Glutamatergic neuron (in vitro differentiated cells): Measurements from ENCODE around the gene NIP7. TPM values are rescaled to one million over a fixed set of nuclear protein-coding genes. Genes with fewer than 3 reads are reported as not detected.

Experiments used
- DNase-seq: peaks from one replicate; pipeline ENCODE4 v3.0.0; 2022
- H3K27ac Mint-ChIP-seq: one replicate; pipeline ENCODE4 v1.8.0; 2020; ENCODE audit warnings: mild to moderate bottlenecking, mixed read lengths, inconsistent platforms; ENCODE audit not compliant: unreplicated experiment
- H3K27me3 Mint-ChIP-seq: one replicate; pipeline ENCODE4 v1.8.0; 2020; ENCODE audit warnings: mild to moderate bottlenecking, moderate library complexity, mixed read lengths, inconsistent platforms; ENCODE audit not compliant: unreplicated experiment
- H3K36me3 Mint-ChIP-seq: one replicate; pipeline ENCODE4 v1.8.0; 2020; ENCODE audit warnings: mild to moderate bottlenecking, mixed read lengths, inconsistent platforms; ENCODE audit not compliant: unreplicated experiment
- H3K4me1 Mint-ChIP-seq: one replicate; pipeline ENCODE4 v1.8.0; 2020; ENCODE audit warnings: mild to moderate bottlenecking, low read depth, mixed read lengths, inconsistent platforms; ENCODE audit not compliant: unreplicated experiment
- H3K4me3 Mint-ChIP-seq: one replicate; pipeline ENCODE4 v1.8.0; 2020; ENCODE audit warnings: mild to moderate bottlenecking, mixed read lengths, inconsistent platforms; ENCODE audit not compliant: unreplicated experiment
- H3K9me3 Mint-ChIP-seq: one replicate; pipeline ENCODE4 v1.8.0; 2020; ENCODE audit warnings: mild to moderate bottlenecking, moderate library complexity, mixed read lengths, inconsistent platforms; ENCODE audit not compliant: unreplicated experiment
- CTCF ChIP-seq: fragments of 200-600 bp; sonication (generic); IDR thresholded peaks from one replicate; pipeline ENCODE4 v1.5.0; 2021; ENCODE audit not compliant: partially characterized antibody, unreplicated experiment
- total RNA-seq: library from RNA; stranded (reverse); fragmentation: NEBNext Ultra II Directional; extraction: Animal tissue kit (Norgen Biotek cat#: 25700); gene quantifications from one replicate; pipeline ENCODE4 v1.2.1, GENCODE V29; 2021; ENCODE audit not compliant: unreplicated experiment

NIP7 gene
- total RNA-seq, 1 donor from 2014 or later, result 19.6 TPM

- no peak for DNase-seq
- peaks cover 4% of the 10 kb centered on the region for H3K27me3 Mint-ChIP-seq
Observed at GRCh38 chr16:69322343-69322742, 17.2 kb upstream of the NIP7 start.

GRCh38 chr16:69323415-69323814 lies 16.2 kb upstream of the NIP7 start:
- Mint-ChIP-seq H3K36me3 (peaks cover 10% of the 10 kb centered on the region), H3K9me3 (peaks cover 2% of the 10 kb centered on the region), H3K27me3 (peaks cover 4% of the 10 kb centered on the region), H3K4me1 (peaks cover 3% of the 10 kb centered on the region), H3K27ac (no peak overlapping the region), H3K4me3 (no peak overlapping the region)
- no peak for DNase-seq
- no peak for TF ChIP-seq CTCF

More at GRCh38 chr16:69322343-69322742, 17.2 kb upstream of the NIP7 start:
- peaks cover 2% of the 10 kb centered on the region for H3K9me3 Mint-ChIP-seq
- H3K4me3 Mint-ChIP-seq, result no peak overlapping the region
- peaks cover 10% of the 10 kb centered on the region for H3K36me3 Mint-ChIP-seq
- H3K27ac Mint-ChIP-seq, result no peak overlapping the region
- TF ChIP-seq CTCF, result no peak
- H3K4me1 Mint-ChIP-seq, result peaks cover 2% of the 10 kb centered on the region

GRCh38 chr16:69324013-69324531 lies 15.5 kb upstream of the NIP7 start:
- Mint-ChIP-seq H3K36me3 (peaks cover 10% of the 10 kb centered on the region), H3K4me1 (peaks cover 8% of the 10 kb centered on the region), H3K9me3 (peaks cover 6% of the 10 kb centered on the region)

GRCh38 chr16:69324585-69325253 lies 14.9 kb upstream of the NIP7 start:
- H3K9me3 Mint-ChIP-seq, result peaks cover 8% of the 10 kb centered on the region
- TF ChIP-seq CTCF, result no peak
- peaks cover 11% of the 10 kb centered on the region for H3K4me1 Mint-ChIP-seq
- no peak overlapping the region for H3K4me3 Mint-ChIP-seq
- H3K36me3 Mint-ChIP-seq, result peaks cover 6% of the 10 kb centered on the region
- no peak for DNase-seq
- peaks cover 7% of the 10 kb centered on the region for H3K27me3 Mint-ChIP-seq
- H3K27ac Mint-ChIP-seq, result no peak overlapping the region

More at GRCh38 chr16:69324013-69324531, 15.5 kb upstream of the NIP7 start:
- Mint-ChIP-seq H3K27me3 (peaks cover 8% of the 10 kb centered on the region), H3K27ac (no peak overlapping the region), H3K4me3 (no peak overlapping the region)
- no peak for DNase-seq
- TF ChIP-seq CTCF, result no peak

GRCh38 chr16:69325784-69326171 lies 13.8 kb upstream of the NIP7 start:
- no peak for TF ChIP-seq CTCF
- Mint-ChIP-seq H3K9me3 (peaks cover 8% of the 10 kb centered on the region), H3K27me3 (peaks cover 7% of the 10 kb centered on the region), H3K4me1 (peaks cover 11% of the 10 kb centered on the region), H3K36me3 (peaks cover 6% of the 10 kb centered on the region), H3K27ac (no peak overlapping the region), H3K4me3 (no peak overlapping the region)
- DNase-seq, result no peak
